ENCODE data around the gene TIGD3. TPM values are rescaled to one million over a fixed set of nuclear protein-coding genes. Genes with fewer than 3 reads are reported as not detected.
A peak's percentile ranks its signal among the peaks of the same experiment; 100 is the strongest.

The TIGD3 gene
- total and polyA plus RNA-seq, 4 experiments from 2014 or later: 0.26 to 1.1 (median 0.96) TPM; not detected in 1

- peak overlapping the region; percentile 49 to 96 (median 89) for H3K27ac Mint-ChIP-seq
- no peaks in the 10 kb centered on the region for H3K27me3 ChIP-seq (ENCODE audit: insufficient read depth, low read length)
- peak overlapping the region; percentile 37 for H3K27ac ChIP-seq (ENCODE audit: low read depth, low read length)
- intact Hi-C loops (cut with micrococcal nuclease): no loop called here
- peaks cover 34 to 79% (median 51%) of the 10 kb centered on the region in 4 donors for H3K4me1 Mint-ChIP-seq
- peaks cover 0 to 1% (median 0%) of the 10 kb centered on the region in 8 donors for H3K9me3 Mint-ChIP-seq
- POLR2A ChIA-PET (ENCODE audit: partially characterized antibody): interaction anchor here (0.9 to 25.9 kb wide), 5 partner anchors 12 to 187 kb away, joined by 3 to 654 read pairs (median 10); partner anchors contain the start of genes EHBP1L1, MALAT1 and NEAT1
- no peaks in the 10 kb centered on the region for H3K9me3 ChIP-seq (ENCODE audit: control insufficient read depth in 1 of 2, low read length in 2 of 2)
- H3K36me3 ChIP-seq (ENCODE audit: insufficient read depth, low read length): peaks cover 13% of the 10 kb centered on the region
- no peak for DNase-seq
- H3K36me3 Mint-ChIP-seq: peaks cover 10 to 37% of the 10 kb centered on the region in 2 donors
- H3K4me1 ChIP-seq (ENCODE audit: insufficient read depth, low read length): peaks cover 73% of the 10 kb centered on the region
- H3K27me3 Mint-ChIP-seq: no peaks in the 10 kb centered on the region
- CTCF ChIA-PET (ENCODE audit: partially characterized antibody): interaction anchor here (1.4 to 4.1 kb wide), 4 partner anchors 28 to 122 kb away, joined by 3 to 29 read pairs (median 15); no protein-coding TSS in a partner anchor
- no peak overlapping the region for H3K4me3 ChIP-seq (ENCODE audit: low read length in 2 of 2)
- H3K4me3 Mint-ChIP-seq: peak overlapping the region; percentile 47 to 92 (median 76)
Measured at GRCh38 chr11:65388731-65389130, 34.2 kb downstream of the TIGD3 start.

DNA sequence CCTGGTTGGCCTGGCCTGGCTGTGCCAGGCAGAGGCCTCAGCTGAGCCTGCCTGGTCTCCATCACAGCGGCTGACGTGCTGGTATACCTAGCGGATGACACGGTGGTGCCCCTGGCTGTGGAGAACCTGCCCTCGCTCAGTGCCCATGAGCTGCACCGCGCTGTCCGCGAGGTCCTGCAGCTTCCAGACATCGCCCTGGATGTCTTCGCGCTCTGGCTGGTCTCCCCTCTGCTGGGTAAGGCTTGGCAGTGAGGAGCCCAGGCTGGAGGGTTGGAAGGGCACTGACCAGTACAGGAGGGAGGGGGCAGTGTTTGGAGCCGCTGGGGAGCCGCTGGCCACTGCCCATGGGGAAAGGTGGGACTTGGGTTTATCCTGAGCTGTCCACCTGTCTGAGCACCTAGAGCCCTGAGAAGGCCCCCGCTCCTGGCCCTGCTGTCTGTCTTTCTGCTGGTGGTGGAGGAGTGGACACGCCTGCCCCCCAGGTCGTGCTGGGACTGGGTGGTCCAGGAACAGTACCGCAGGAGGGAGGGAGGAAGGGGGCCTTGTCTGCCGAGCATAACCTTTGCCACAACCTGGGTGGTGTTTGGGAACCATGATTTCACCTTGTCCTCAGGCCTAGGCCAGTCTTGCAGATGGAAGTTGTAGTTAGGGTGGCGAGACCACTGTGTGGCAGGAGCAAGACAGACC, 34.9 kb downstream of the TIGD3 start:
- H3K27ac Mint-ChIP-seq: peak overlapping the region in 6 of 7 donors; percentile 37 to 96 (median 85)
- peaks cover 10 to 40% of the 10 kb centered on the region in 2 donors for H3K36me3 Mint-ChIP-seq
- H3K4me1 Mint-ChIP-seq: peaks cover 27 to 72% (median 44%) of the 10 kb centered on the region in 4 donors
- peak overlapping the region in 6 of 8 donors; percentile 47 to 83 (median 58) for H3K4me3 Mint-ChIP-seq
- DNase-seq: no peak
- CTCF ChIA-PET (ENCODE audit: partially characterized antibody): interaction anchor here (1.4 to 4.1 kb wide), 3 partner anchors 27 to 121 kb away, joined by 3 to 29 read pairs (median 23); no protein-coding TSS in a partner anchor
- Histone ChIP-seq H3K4me1 (ENCODE audit: insufficient read depth, low read length) (peaks cover 66% of the 10 kb centered on the region), H3K4me3 (ENCODE audit: low read length in 2 of 2) (no peak overlapping the region), H3K9me3 (ENCODE audit: control insufficient read depth in 1 of 2, low read length in 2 of 2) (no peaks in the 10 kb centered on the region), H3K27me3 (ENCODE audit: insufficient read depth, low read length) (no peaks in the 10 kb centered on the region), H3K36me3 (ENCODE audit: insufficient read depth, low read length) (peaks cover 15% of the 10 kb centered on the region), H3K27ac (ENCODE audit: low read depth, low read length) (peak overlapping the region; percentile 8)
- H3K9me3 Mint-ChIP-seq: peaks cover 0 to 1% (median 0%) of the 10 kb centered on the region in 8 donors
- POLR2A ChIA-PET (ENCODE audit: partially characterized antibody): interaction anchor here (0.9 to 25.9 kb wide), 5 partner anchors 11 to 187 kb away, joined by 3 to 654 read pairs (median 10); partner anchors contain the start of genes EHBP1L1, MALAT1 and NEAT1
- H3K27me3 Mint-ChIP-seq: no peaks in the 10 kb centered on the region
- intact Hi-C loops (cut with micrococcal nuclease): no loop called here

DNA sequence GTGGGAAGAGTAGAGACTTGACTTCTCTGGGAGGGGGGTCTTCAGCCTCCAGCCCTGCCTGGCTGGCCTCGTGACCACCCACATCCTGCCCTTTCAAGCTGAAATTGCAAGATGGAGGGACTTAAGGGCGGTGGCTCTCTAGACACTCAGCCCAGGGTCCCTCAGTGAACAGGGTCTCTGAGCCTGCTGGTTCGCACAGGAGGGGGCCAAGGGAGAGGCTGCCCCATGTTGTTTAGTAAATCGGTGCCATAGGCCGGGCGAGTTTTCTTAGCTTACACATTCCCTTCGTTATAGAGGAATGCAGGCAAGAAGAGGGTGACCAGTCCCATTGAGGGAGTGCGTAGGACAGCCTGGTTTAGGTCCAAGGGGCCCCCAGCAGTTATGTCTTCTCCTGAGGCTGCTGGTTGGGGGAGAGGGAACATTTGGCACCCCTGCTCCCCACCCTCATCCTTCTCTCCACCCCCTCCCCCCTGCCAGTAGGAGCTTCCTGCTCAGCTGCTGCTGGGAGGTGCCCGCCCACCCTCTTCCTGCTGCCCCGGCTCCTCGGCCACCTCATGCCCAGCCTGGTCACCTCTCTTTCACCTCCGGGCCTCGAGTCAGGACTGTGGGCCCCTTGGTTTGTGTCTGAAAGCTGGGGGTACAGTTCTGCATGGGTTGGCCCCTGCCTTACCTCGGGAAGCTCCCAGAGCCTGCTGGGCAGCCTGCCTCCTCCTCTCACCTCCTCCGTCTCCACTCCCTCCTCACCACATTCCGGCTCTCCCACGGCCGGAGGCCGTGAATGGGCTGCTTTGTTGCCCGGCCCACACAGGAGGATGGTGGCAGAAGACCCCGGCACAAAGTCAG, 35.8 kb downstream of the TIGD3 start:
- H3K36me3 Mint-ChIP-seq: peaks cover 10 to 42% of the 10 kb centered on the region in 2 donors
- Histone ChIP-seq H3K9me3 (ENCODE audit: control insufficient read depth in 1 of 2, low read length in 2 of 2) (no peaks in the 10 kb centered on the region), H3K27me3 (ENCODE audit: insufficient read depth, low read length) (no peaks in the 10 kb centered on the region), H3K4me1 (ENCODE audit: insufficient read depth, low read length) (peaks cover 57% of the 10 kb centered on the region), H3K36me3 (ENCODE audit: insufficient read depth, low read length) (peaks cover 20% of the 10 kb centered on the region), H3K4me3 (ENCODE audit: low read length in 2 of 2) (no peak overlapping the region), H3K27ac (ENCODE audit: low read depth, low read length) (peak overlapping the region; percentile 8)
- peak overlapping the region in 6 of 7 donors; percentile 12 to 81 (median 57) for H3K27ac Mint-ChIP-seq
- DNase-seq: no peak
- ChIA-PET POLR2A (ENCODE audit: partially characterized antibody) (interaction anchor here (1.1 to 25.9 kb wide), 7 partner anchors 8 to 114 kb away, joined by 3 to 654 read pairs (median 5); partner anchors contain the start of genes MALAT1, NEAT1 and SLC25A45), CTCF (ENCODE audit: partially characterized antibody) (interaction anchor here (1.0 to 4.1 kb wide), 2 partner anchors 25 to 26 kb away, joined by 4 to 29 read pairs; no protein-coding TSS in a partner anchor)
- peaks cover 19 to 63% (median 37%) of the 10 kb centered on the region in 4 donors for H3K4me1 Mint-ChIP-seq
- no peaks in the 10 kb centered on the region for H3K9me3 Mint-ChIP-seq
- intact Hi-C loops (cut with micrococcal nuclease): no loop called here
- no peaks in the 10 kb centered on the region for H3K27me3 Mint-ChIP-seq
- peak overlapping the region in 4 of 8 donors; percentile 31 to 52 (median 50) for H3K4me3 Mint-ChIP-seq

GRCh38 chr11:65390996-65391395, 36.4 kb downstream of the TIGD3 start:
- Histone ChIP-seq H3K4me1 (ENCODE audit: insufficient read depth, low read length) (peaks cover 51% of the 10 kb centered on the region), H3K36me3 (ENCODE audit: insufficient read depth, low read length) (peaks cover 24% of the 10 kb centered on the region), H3K27ac (ENCODE audit: low read depth, low read length) (no peak overlapping the region), H3K27me3 (ENCODE audit: insufficient read depth, low read length) (no peaks in the 10 kb centered on the region), H3K9me3 (ENCODE audit: control insufficient read depth in 1 of 2, low read length in 2 of 2) (no peaks in the 10 kb centered on the region), H3K4me3 (ENCODE audit: low read length in 2 of 2) (no peak overlapping the region)
- CTCF ChIA-PET (ENCODE audit: partially characterized antibody): interaction anchor here (1.0 kb wide), 1 partner anchor 25 kb away, joined by 4 read pairs; no protein-coding TSS in a partner anchor
- H3K4me3 Mint-ChIP-seq: peak overlapping the region in 2 of 8 donors; percentile 15 to 52
- intact Hi-C loops (cut with micrococcal nuclease): no loop called here
- H3K4me1 Mint-ChIP-seq: peaks cover 17 to 56% (median 32%) of the 10 kb centered on the region in 4 donors
- H3K27me3 Mint-ChIP-seq: no peaks in the 10 kb centered on the region
- H3K27ac Mint-ChIP-seq: peak overlapping the region in 2 of 7 donors; percentile 42 to 61
- no peak for DNase-seq
- H3K36me3 Mint-ChIP-seq: peaks cover 10 to 46% of the 10 kb centered on the region in 2 donors
- POLR2A ChIA-PET (ENCODE audit: partially characterized antibody): interaction anchor here (1.1 to 25.9 kb wide), 6 partner anchors 9 to 113 kb away, joined by 3 to 654 read pairs (median 8); partner anchors contain the start of genes MALAT1, NEAT1 and SLC25A45
- no peaks in the 10 kb centered on the region for H3K9me3 Mint-ChIP-seq

DNA sequence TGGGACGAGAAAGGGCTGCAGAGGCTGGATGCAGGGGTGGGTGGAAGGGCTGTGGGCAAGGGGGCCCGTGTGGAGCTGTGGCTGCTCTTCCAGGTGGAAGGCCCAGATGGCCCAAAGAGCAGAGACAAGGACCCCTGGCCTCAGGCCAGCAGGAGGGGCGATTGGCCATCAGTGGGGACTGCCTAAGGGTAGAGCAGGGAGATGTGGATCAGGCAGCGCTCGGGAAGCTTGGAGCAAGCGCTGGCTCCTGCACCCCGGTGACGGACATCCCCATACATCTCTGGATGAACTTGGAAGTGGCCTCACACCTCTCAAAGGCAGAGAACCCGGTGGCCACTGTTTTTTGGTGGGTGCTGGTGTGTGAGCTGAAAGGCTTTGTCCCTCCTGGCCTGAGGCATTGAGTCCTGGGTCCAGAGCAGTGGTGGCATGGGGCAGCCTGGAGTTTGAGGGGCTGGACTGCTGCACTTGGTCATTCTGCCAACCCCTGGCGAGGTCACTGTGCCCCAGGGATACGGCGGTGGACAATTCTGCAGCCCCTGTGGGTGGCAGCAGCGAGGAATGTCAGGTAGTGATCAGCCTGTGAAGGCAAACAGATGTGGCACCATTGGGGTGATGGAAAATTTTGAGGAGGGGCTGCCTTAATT, 37.8 kb downstream of the TIGD3 start:
- intact Hi-C loops (cut with micrococcal nuclease): no loop called here
- no peaks in the 10 kb centered on the region for H3K9me3 Mint-ChIP-seq
- CTCF ChIA-PET (ENCODE audit: partially characterized antibody): interaction anchor here (0.6 kb wide), 1 partner anchor 125 kb away, joined by 3 read pairs; no protein-coding TSS in a partner anchor
- no peak for DNase-seq
- Histone ChIP-seq H3K27me3 (ENCODE audit: insufficient read depth, low read length) (no peaks in the 10 kb centered on the region), H3K4me1 (ENCODE audit: insufficient read depth, low read length) (peaks cover 43% of the 10 kb centered on the region), H3K27ac (ENCODE audit: low read depth, low read length) (no peak overlapping the region), H3K4me3 (ENCODE audit: low read length in 2 of 2) (no peak overlapping the region), H3K9me3 (ENCODE audit: control insufficient read depth in 1 of 2, low read length in 2 of 2) (no peaks in the 10 kb centered on the region), H3K36me3 (ENCODE audit: insufficient read depth, low read length) (peaks cover 28% of the 10 kb centered on the region)
- POLR2A ChIA-PET (ENCODE audit: partially characterized antibody): interaction anchor here (2.4 to 25.9 kb wide), 3 partner anchors 28 to 133 kb away, joined by 5 to 654 read pairs (median 524); partner anchors contain the start of genes MALAT1, NEAT1 and SCYL1
- H3K36me3 Mint-ChIP-seq: peaks cover 13 to 49% of the 10 kb centered on the region in 2 donors
- no peak overlapping the region for H3K4me3 Mint-ChIP-seq
- peak overlapping the region in 5 of 7 donors; percentile 15 to 87 (median 53) for H3K27ac Mint-ChIP-seq
- peaks cover 17 to 49% (median 26%) of the 10 kb centered on the region in 4 donors for H3K4me1 Mint-ChIP-seq
- no peaks in the 10 kb centered on the region for H3K27me3 Mint-ChIP-seq

GRCh38 chr11:65392899-65393298, 38.3 kb downstream of the TIGD3 start:
- H3K27ac Mint-ChIP-seq: peak overlapping the region in 4 of 7 donors; percentile 15 to 87 (median 52)
- H3K27me3 Mint-ChIP-seq: no peaks in the 10 kb centered on the region
- intact Hi-C loops (cut with micrococcal nuclease): no loop called here
- POLR2A ChIA-PET (ENCODE audit: partially characterized antibody): interaction anchor here (2.4 to 25.9 kb wide), 3 partner anchors 27 to 132 kb away, joined by 5 to 654 read pairs (median 524); partner anchors contain the start of genes MALAT1, NEAT1 and SCYL1
- DNase-seq: no peak
- Histone ChIP-seq H3K27ac (ENCODE audit: low read depth, low read length) (no peak overlapping the region), H3K36me3 (ENCODE audit: insufficient read depth, low read length) (peaks cover 31% of the 10 kb centered on the region), H3K9me3 (ENCODE audit: control insufficient read depth in 1 of 2, low read length in 2 of 2) (no peaks in the 10 kb centered on the region), H3K27me3 (ENCODE audit: insufficient read depth, low read length) (no peaks in the 10 kb centered on the region), H3K4me1 (ENCODE audit: insufficient read depth, low read length) (peaks cover 37% of the 10 kb centered on the region), H3K4me3 (ENCODE audit: low read length in 2 of 2) (no peak overlapping the region)
- H3K9me3 Mint-ChIP-seq: no peaks in the 10 kb centered on the region
- peaks cover 19 to 43% (median 24%) of the 10 kb centered on the region in 4 donors for H3K4me1 Mint-ChIP-seq
- CTCF ChIA-PET (ENCODE audit: partially characterized antibody): interaction anchor here (1.0 to 1.2 kb wide), 2 partner anchors 63 to 116 kb away, joined by 3 read pairs; no protein-coding TSS in a partner anchor
- peaks cover 16 to 51% of the 10 kb centered on the region in 2 donors for H3K36me3 Mint-ChIP-seq
- no peak overlapping the region for H3K4me3 Mint-ChIP-seq
